Pulmonary artery endothelial cell (primary cell): ENCODE data around the gene CACNA1S. TPM values are rescaled to one million over a fixed set of nuclear protein-coding genes. Genes with fewer than 3 reads are reported as not detected.

Experiments
- DNase-seq: peaks from one replicate; pipeline ENCODE4 v3.0.0-alpha.2; 2011; ENCODE audit warnings: low read depth, low spot score
- total RNA-seq: library from RNA; depleted of rRNA; stranded (reverse); fragments of >200 nt; gene quantifications from 2 replicates; pipeline ENCODE4 v1.2.3, GENCODE V29; 2014

The CACNA1S gene
- total RNA-seq, 1 donor from 2014 or later = not detected

- no peak for DNase-seq
These were observed 77.6 kb downstream of the CACNA1S start for GRCh38 chr1:201034671-201035070.

GRCh38 chr1:201032408-201032807, 79.8 kb downstream of the CACNA1S start:
- DNase-seq = no peak

- peak; percentile 22 for DNase-seq
These were observed 83.8 kb downstream of the CACNA1S start for GRCh38 chr1:201028461-201028889.

GRCh38 chr1:201026836-201027235, 85.4 kb downstream of the CACNA1S start:
- no peak for DNase-seq

GRCh38 chr1:201026234-201026633, 86.0 kb downstream of the CACNA1S start:
- DNase-seq = no peak

GRCh38 chr1:201025571-201026002, 86.6 kb downstream of the CACNA1S start:
- no peak for DNase-seq

GRCh38 chr1:201024625-201024998, 87.6 kb downstream of the CACNA1S start:
- DNase-seq = no peak

- DNase-seq = no peak
These were observed 88.2 kb downstream of the CACNA1S start for GRCh38 chr1:201023920-201024624.

- DNase-seq = no peak
These were observed 88.7 kb downstream of the CACNA1S start, which contains the start of gene KIF21B for GRCh38 chr1:201023517-201023902. TSS of gene KIF21B (minus strand) at chr1:201023714. CDS start at chr1:201023383, 331 bp downstream.

- DNase-seq = no peak
These were observed 89.3 kb downstream of the CACNA1S start for GRCh38 chr1:201022820-201023516.

- DNase-seq = no peak
These were observed 89.8 kb downstream of the CACNA1S start for GRCh38 chr1:201022493-201022819.

GRCh38 chr1:201021630-201022492, 90.4 kb downstream of the CACNA1S start:
- no peak for DNase-seq

- no peak for DNase-seq
These were observed 91.3 kb downstream of the CACNA1S start for GRCh38 chr1:201020721-201021629.

- no peak for DNase-seq
These were observed 92.1 kb downstream of the CACNA1S start for GRCh38 chr1:201020040-201020591.

- no peak for DNase-seq
These were observed 92.8 kb downstream of the CACNA1S start for GRCh38 chr1:201019321-201019977.

- no peak for DNase-seq
These were observed 94.4 kb downstream of the CACNA1S start for GRCh38 chr1:201017828-201018163.

- no peak for DNase-seq
These were observed 95.0 kb downstream of the CACNA1S start for GRCh38 chr1:201016943-201017827.

GRCh38 chr1:201016211-201016651, 96.0 kb downstream of the CACNA1S start:
- DNase-seq = no peak

- no peak for DNase-seq
These were observed 96.6 kb downstream of the CACNA1S start for GRCh38 chr1:201015551-201016091.
